ENCODE data around the gene C12orf56. TPM values are rescaled to one million over a fixed set of nuclear protein-coding genes. Genes with fewer than 3 reads are reported as not detected.

Gene C12orf56
- total and polyA plus RNA-seq, 2 donors (not counting 3 experiments of a cell fraction or from before 2014, with no cell fraction given): 0.06 TPM; not detected in 1

GRCh38 chr12:64268409-64268808, 122.1 kb downstream of the C12orf56 start:
- dilution Hi-C loops (cut with MboI; ENCODE audit: extremely low pct_ligation_motif_present, low sequenced_read_pairs): no loop called here
- Histone ChIP-seq H3K4me3 (replicated peaks in 1 of 3; ENCODE audit: insufficient read depth in 1 of 3, low read depth in 1 of 3, low read length in 3 of 3) (no peak overlapping the region), H3K4me2 (ENCODE audit: insufficient read depth, low read length) (no peak overlapping the region), H3K9me3 (replicated peaks; ENCODE audit: control insufficient read depth, insufficient read depth, low read length) (no peaks in the 10 kb centered on the region), H3K27ac (ENCODE audit: insufficient read depth, low read depth, low read length) (no peak overlapping the region), H3K27me3 (ENCODE audit: control insufficient read depth in 2 of 2, insufficient read depth in 2 of 2, low read length in 2 of 2) (peaks cover 0 to 2% of the 10 kb centered on the region in 2 experiments), H3K36me3 (ENCODE audit: control insufficient read depth in 2 of 2, extremely low read depth in 1 of 2, insufficient read depth in 2 of 2, low read length in 2 of 2) (no peaks in the 10 kb centered on the region), H3K9ac (replicated peaks; ENCODE audit: extremely low read depth, insufficient read depth, low read length) (no peak overlapping the region), H3K79me2 (ENCODE audit: control insufficient read depth, insufficient read depth, low read length) (no peaks in the 10 kb centered on the region), H2AFZ (ENCODE audit: low read depth, low read length) (no peak overlapping the region), H3K9me1 (replicated peaks; ENCODE audit: control insufficient read depth, extremely low read depth, insufficient read depth, low read length) (no peaks in the 10 kb centered on the region), H4K20me1 (replicated peaks; ENCODE audit: control insufficient read depth, extremely low read depth, insufficient read depth, low read length) (no peaks in the 10 kb centered on the region), H3K4me1 (ENCODE audit: control insufficient read depth, extremely low read depth, insufficient read depth, low read length) (no peaks in the 10 kb centered on the region)
- TF ChIP-seq EZH2 (IDR thresholded peaks at IDR 0.05; ENCODE audit: borderline replicate concordance, low read depth, low read length, severe bottlenecking) (no peak), MYC (IDR thresholded peaks at IDR 0.05; ENCODE audit: low read depth, low read length) (no peak), CTCF (IDR thresholded peaks at IDR 0.05; ENCODE audit: extremely low read depth in 1 of 2, insufficient read depth in 1 of 2, low read depth in 1 of 2, low read length in 2 of 2) (no peak), GATA2 (IDR thresholded peaks at IDR 0.05; ENCODE audit: insufficient read depth, insufficient read length, low read depth, low read length) (no peak), JUN (IDR thresholded peaks at IDR 0.05; ENCODE audit: borderline replicate concordance, insufficient read depth, insufficient read length, low read depth) (no peak), POLR2A (IDR thresholded peaks at IDR 0.05; ENCODE audit: low read depth, low read length) (no peak), FOS (IDR thresholded peaks at IDR 0.05; ENCODE audit: borderline replicate concordance, insufficient read depth, low read length) (no peak), POLR2AphosphoS5 (IDR thresholded peaks at IDR 0.05; ENCODE audit: insufficient read depth, low read depth, low read length) (no peak)
- TF ChIP-seq, protein P1, sequence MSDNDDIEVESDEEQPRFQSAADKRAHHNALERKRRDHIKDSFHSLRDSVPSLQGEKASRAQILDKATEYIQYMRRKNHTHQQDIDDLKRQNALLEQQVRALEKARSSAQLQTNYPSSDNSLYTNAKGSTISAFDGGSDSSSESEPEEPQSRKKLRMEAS (IDR thresholded peaks at IDR 0.05; ENCODE audit: insufficient read depth, insufficient read length): no peak
- intact Hi-C loops (cut with micrococcal nuclease): no loop called here
- BruUV-seq (replicated peaks): no TSS peak
- FAIRE-seq: no peak
- POLR2A ChIA-PET: no interaction called here
- no peak for DNase-seq (ENCODE audit: low read depth, low spot score)
- CTCF ChIA-PET: no interaction called here
